ENCODE data around the gene CACNG4.

The CACNG4 gene

DNA sequence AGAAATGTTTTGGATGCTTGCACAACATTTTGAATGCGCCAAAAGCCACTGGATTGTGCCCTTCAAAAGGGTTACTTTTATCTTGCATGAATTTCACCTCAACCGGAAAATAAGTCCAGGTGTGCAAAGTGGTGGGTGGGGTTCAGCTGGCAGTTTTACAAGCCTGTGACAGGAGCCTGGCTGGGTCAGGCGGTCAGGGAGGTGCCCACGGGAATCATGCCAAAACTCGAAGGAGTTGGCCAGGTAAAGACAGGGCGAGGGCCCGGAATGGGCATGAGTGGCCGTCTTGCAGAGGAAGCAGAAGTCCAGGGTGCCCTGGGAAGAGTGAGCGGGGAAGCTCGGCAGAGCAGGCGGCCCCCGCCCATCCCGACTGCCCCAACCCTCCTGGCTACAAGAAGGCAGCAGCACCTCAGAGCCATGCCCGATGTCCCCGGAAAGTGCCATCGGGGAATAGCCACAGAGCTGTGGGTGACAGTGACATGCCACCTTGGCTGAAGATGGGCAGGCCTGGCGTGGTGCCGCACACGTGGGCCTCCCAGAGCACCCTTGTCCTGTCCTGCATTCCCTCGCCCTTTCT is 60.8 kb downstream of the CACNG4 start:
- Histone ChIP-seq H3K9ac (ENCODE audit: low read depth, low read length, poor library complexity, severe bottlenecking) (no peak overlapping the region), H2AFZ (ENCODE audit: low read length) (no peak overlapping the region), H4K20me1 (ENCODE audit: insufficient read depth, low read length, poor library complexity, severe bottlenecking) (no peaks in the 10 kb centered on the region), H3F3A (ENCODE audit: low read depth) (no peaks in the 10 kb centered on the region), H3K9me2 (replicated peaks; ENCODE audit: low read depth, low read length) (no peaks in the 10 kb centered on the region), H3K27me3 (ENCODE audit: insufficient read depth, low read length, poor library complexity, severe bottlenecking) (no peaks in the 10 kb centered on the region), H3K36me3 (ENCODE audit: insufficient read depth, low read length) (no peaks in the 10 kb centered on the region), H3K4me2 (ENCODE audit: low read depth, low read length, poor library complexity, severe bottlenecking) (no peak overlapping the region), H3K79me2 (ENCODE audit: insufficient read depth, low read length) (no peaks in the 10 kb centered on the region), H3K9me3 (ENCODE audit: insufficient read depth, low read depth, low read length) (no peaks in the 10 kb centered on the region), H3K4me1 (ENCODE audit: insufficient read depth, low read length, poor library complexity, severe bottlenecking) (no peaks in the 10 kb centered on the region), H3K4me3 (ENCODE audit: low read length, poor library complexity, severe bottlenecking) (no peak overlapping the region)
- no peak for TF ChIP-seq EZH2phosphoT487 (IDR thresholded peaks at IDR 0.05; ENCODE audit: borderline replicate concordance)
- TF ChIP-seq, protein P1, sequence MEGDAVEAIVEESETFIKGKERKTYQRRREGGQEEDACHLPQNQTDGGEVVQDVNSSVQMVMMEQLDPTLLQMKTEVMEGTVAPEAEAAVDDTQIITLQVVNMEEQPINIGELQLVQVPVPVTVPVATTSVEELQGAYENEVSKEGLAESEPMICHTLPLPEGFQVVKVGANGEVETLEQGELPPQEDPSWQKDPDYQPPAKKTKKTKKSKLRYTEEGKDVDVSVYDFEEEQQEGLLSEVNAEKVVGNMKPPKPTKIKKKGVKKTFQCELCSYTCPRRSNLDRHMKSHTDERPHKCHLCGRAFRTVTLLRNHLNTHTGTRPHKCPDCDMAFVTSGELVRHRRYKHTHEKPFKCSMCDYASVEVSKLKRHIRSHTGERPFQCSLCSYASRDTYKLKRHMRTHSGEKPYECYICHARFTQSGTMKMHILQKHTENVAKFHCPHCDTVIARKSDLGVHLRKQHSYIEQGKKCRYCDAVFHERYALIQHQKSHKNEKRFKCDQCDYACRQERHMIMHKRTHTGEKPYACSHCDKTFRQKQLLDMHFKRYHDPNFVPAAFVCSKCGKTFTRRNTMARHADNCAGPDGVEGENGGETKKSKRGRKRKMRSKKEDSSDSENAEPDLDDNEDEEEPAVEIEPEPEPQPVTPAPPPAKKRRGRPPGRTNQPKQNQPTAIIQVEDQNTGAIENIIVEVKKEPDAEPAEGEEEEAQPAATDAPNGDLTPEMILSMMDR (conservative IDR thresholded peaks at IDR 0.05; ENCODE audit: low read length) = no peak

DNA sequence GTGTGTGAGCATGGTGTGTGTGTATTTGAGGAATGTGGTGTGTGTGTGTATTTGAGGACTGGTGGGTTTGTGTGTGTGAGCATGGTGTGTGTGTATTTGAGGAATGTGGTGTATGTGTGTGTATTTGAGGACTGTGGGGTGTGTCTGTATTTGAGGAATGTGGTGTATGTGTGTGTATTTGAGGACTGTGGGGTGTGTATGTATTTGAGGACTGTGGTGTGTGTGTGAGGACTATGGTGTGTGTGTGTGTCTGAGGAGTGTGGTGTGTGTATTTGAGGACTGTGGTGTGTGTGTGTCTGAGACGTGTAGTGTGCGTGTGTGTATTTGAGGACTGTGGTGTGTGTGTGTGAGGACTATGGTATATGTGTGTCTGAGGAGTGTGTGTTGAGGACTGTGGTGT is 61.8 kb downstream of the CACNG4 start:
- Histone ChIP-seq H3K79me2 (ENCODE audit: insufficient read depth, low read length) (no peaks in the 10 kb centered on the region), H3K9ac (ENCODE audit: low read depth, low read length, poor library complexity, severe bottlenecking) (no peak overlapping the region), H3K9me2 (replicated peaks; ENCODE audit: low read depth, low read length) (no peaks in the 10 kb centered on the region), H3K36me3 (ENCODE audit: insufficient read depth, low read length) (no peaks in the 10 kb centered on the region), H3K27me3 (ENCODE audit: insufficient read depth, low read length, poor library complexity, severe bottlenecking) (no peaks in the 10 kb centered on the region), H3F3A (ENCODE audit: low read depth) (no peaks in the 10 kb centered on the region), H3K4me1 (ENCODE audit: insufficient read depth, low read length, poor library complexity, severe bottlenecking) (no peaks in the 10 kb centered on the region), H3K4me2 (ENCODE audit: low read depth, low read length, poor library complexity, severe bottlenecking) (no peak overlapping the region), H2AFZ (ENCODE audit: low read length) (no peak overlapping the region), H4K20me1 (ENCODE audit: insufficient read depth, low read length, poor library complexity, severe bottlenecking) (no peaks in the 10 kb centered on the region), H3K4me3 (ENCODE audit: low read length, poor library complexity, severe bottlenecking) (no peak overlapping the region), H3K9me3 (ENCODE audit: insufficient read depth, low read depth, low read length) (no peaks in the 10 kb centered on the region)
- TF ChIP-seq, protein P1 (conservative IDR thresholded peaks at IDR 0.05; ENCODE audit: low read length) = no peak
- TF ChIP-seq EZH2phosphoT487 (IDR thresholded peaks at IDR 0.05; ENCODE audit: borderline replicate concordance) = no peak

DNA sequence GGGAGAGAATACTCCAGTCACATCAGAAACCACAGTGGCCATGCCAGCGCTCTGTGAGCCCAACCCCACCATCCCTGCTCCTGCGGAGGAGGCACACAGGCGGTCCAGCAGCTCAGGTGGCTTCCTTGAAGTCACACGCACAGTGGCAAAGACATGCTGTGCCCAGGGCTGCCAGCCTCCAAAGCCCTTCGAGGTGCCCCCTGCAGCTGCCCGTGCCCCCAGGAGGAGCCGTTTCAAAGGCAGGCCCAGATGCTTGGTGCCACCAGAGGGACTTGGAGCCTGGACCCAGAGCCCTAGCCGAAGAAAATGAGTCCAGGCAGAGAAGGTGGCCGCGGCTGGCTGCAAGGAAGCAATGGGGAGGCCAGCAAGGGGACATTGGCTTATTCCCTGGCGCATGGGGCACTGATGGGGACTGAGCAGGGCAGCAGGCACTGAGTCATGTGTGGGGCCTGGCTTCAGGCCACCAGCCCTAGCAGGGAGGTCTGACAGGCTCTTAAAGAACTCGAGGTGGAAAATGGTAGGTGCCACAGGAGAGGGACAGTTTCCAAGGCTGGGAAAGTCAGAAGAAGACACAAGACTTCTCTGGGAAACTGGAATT is 62.6 kb downstream of the CACNG4 start:
- H3K4me2 ChIP-seq (ENCODE audit: low read depth, low read length, poor library complexity, severe bottlenecking) = no peak overlapping the region
- H3K79me2 ChIP-seq (ENCODE audit: insufficient read depth, low read length) = no peaks in the 10 kb centered on the region
- TF ChIP-seq EZH2phosphoT487 (IDR thresholded peaks at IDR 0.05; ENCODE audit: borderline replicate concordance) = no peak
- TF ChIP-seq, protein P1 (conservative IDR thresholded peaks at IDR 0.05; ENCODE audit: low read length) = no peak
- no peaks in the 10 kb centered on the region for H3K9me2 ChIP-seq (replicated peaks; ENCODE audit: low read depth, low read length)
- H3K4me1 ChIP-seq (ENCODE audit: insufficient read depth, low read length, poor library complexity, severe bottlenecking) = no peaks in the 10 kb centered on the region
- H3K36me3 ChIP-seq (ENCODE audit: insufficient read depth, low read length) = no peaks in the 10 kb centered on the region
- H3K4me3 ChIP-seq (ENCODE audit: low read length, poor library complexity, severe bottlenecking) = no peak overlapping the region
- no peaks in the 10 kb centered on the region for H4K20me1 ChIP-seq (ENCODE audit: insufficient read depth, low read length, poor library complexity, severe bottlenecking)
- H3K27me3 ChIP-seq (ENCODE audit: insufficient read depth, low read length, poor library complexity, severe bottlenecking) = no peaks in the 10 kb centered on the region
- no peaks in the 10 kb centered on the region for H3F3A ChIP-seq (ENCODE audit: low read depth)
- no peak overlapping the region for H3K9ac ChIP-seq (ENCODE audit: low read depth, low read length, poor library complexity, severe bottlenecking)
- no peaks in the 10 kb centered on the region for H3K9me3 ChIP-seq (ENCODE audit: insufficient read depth, low read depth, low read length)
- H2AFZ ChIP-seq (ENCODE audit: low read length) = no peak overlapping the region
